ENCODE measurements around the gene DGCR6L. TPM values are rescaled to one million over a fixed set of nuclear protein-coding genes. Genes with fewer than 3 reads are reported as not detected.
"Not testable (repeated sequence)": the region's sequence is repeated elsewhere in the genome, so short reads cannot be mapped to it uniquely, and the experiment has no call there.

The DGCR6L gene
- 10 to 100 TPM; 43.9 to 44.7 TPM for polyA plus RNA-seq

GRCh38 chr22:20319745-20320658 is at the start of gene DGCR6L:
TSS of gene DGCR6L (minus strand) at chr22:20320060. CDS start at chr22:20319988, 72 bp downstream.
- Histone ChIP-seq H3K4me1 (ENCODE audit: control insufficient read depth in 2 of 2, insufficient read depth in 2 of 2, low read length in 1 of 2) (peaks cover 6 to 12% of the 10 kb centered on the region in 2 donors), H3K4me3 (ENCODE audit: low read depth in 1 of 2, low read length in 2 of 2) (peak within 1 kb of the TSS; percentile 67 to 93)
- WGBS, 2 donors: 0 to 1% methylated on average over 65 to 98 of the region's 98 CpGs

GRCh38 chr22:20368875-20369274 is 49.0 kb upstream of the DGCR6L start:
- H3K4me1 ChIP-seq (ENCODE audit: control insufficient read depth in 2 of 2, insufficient read depth in 2 of 2, low read length in 1 of 2); H3K36me3 ChIP-seq (ENCODE audit: control insufficient read depth in 2 of 2, insufficient read depth in 2 of 2, low read length in 1 of 2); H3K27ac ChIP-seq (ENCODE audit: low read depth in 2 of 2, low read length in 1 of 2); H3K27me3 ChIP-seq (ENCODE audit: control insufficient read depth in 1 of 2, insufficient read depth in 2 of 2, low read length in 2 of 2); H3K4me3 ChIP-seq (ENCODE audit: low read depth in 1 of 2, low read length in 2 of 2); H3K9me3 ChIP-seq (ENCODE audit: control insufficient read depth in 2 of 2, insufficient read depth in 1 of 2, low read depth in 1 of 2, low read length in 1 of 2): not testable (repeated sequence)
- 92 to 96% methylated on average over 9 of the region's 9 CpGs for WGBS, 2 donors

More at GRCh38 chr22:20319745-20320658, at the start of gene DGCR6L:
- H3K27me3 ChIP-seq (ENCODE audit: control insufficient read depth in 1 of 2, insufficient read depth in 2 of 2, low read length in 2 of 2): no peaks in the 10 kb centered on the region
- no peaks in the 10 kb centered on the region for H3K9me3 ChIP-seq (ENCODE audit: control insufficient read depth in 2 of 2, insufficient read depth in 1 of 2, low read depth in 1 of 2, low read length in 1 of 2)
- peak within 1 kb of the TSS; percentile 77 to 84 for H3K27ac ChIP-seq (ENCODE audit: low read depth in 2 of 2, low read length in 1 of 2)
- peaks cover 0 to 2% of the 10 kb centered on the region in 2 donors for H3K36me3 ChIP-seq (ENCODE audit: control insufficient read depth in 2 of 2, insufficient read depth in 2 of 2, low read length in 1 of 2)

GRCh38 chr22:20366841-20367240 is 47.0 kb upstream of the DGCR6L start:
- not testable (repeated sequence) for H3K9me3 ChIP-seq (ENCODE audit: control insufficient read depth in 2 of 2, insufficient read depth in 1 of 2, low read depth in 1 of 2, low read length in 1 of 2); H3K36me3 ChIP-seq (ENCODE audit: control insufficient read depth in 2 of 2, insufficient read depth in 2 of 2, low read length in 1 of 2); H3K27ac ChIP-seq (ENCODE audit: low read depth in 2 of 2, low read length in 1 of 2); H3K4me3 ChIP-seq (ENCODE audit: low read depth in 1 of 2, low read length in 2 of 2); H3K27me3 ChIP-seq (ENCODE audit: control insufficient read depth in 1 of 2, insufficient read depth in 2 of 2, low read length in 2 of 2); H3K4me1 ChIP-seq (ENCODE audit: control insufficient read depth in 2 of 2, insufficient read depth in 2 of 2, low read length in 1 of 2)
- 86 to 87% methylated on average over 9 of the region's 9 CpGs for WGBS, 2 donors

GRCh38 chr22:20364335-20365260 is 44.7 kb upstream of the DGCR6L start:
- not testable (repeated sequence) for H3K4me3 ChIP-seq (ENCODE audit: low read depth in 1 of 2, low read length in 2 of 2); H3K9me3 ChIP-seq (ENCODE audit: control insufficient read depth in 2 of 2, insufficient read depth in 1 of 2, low read depth in 1 of 2, low read length in 1 of 2); H3K27me3 ChIP-seq (ENCODE audit: control insufficient read depth in 1 of 2, insufficient read depth in 2 of 2, low read length in 2 of 2); H3K27ac ChIP-seq (ENCODE audit: low read depth in 2 of 2, low read length in 1 of 2); H3K36me3 ChIP-seq (ENCODE audit: control insufficient read depth in 2 of 2, insufficient read depth in 2 of 2, low read length in 1 of 2); H3K4me1 ChIP-seq (ENCODE audit: control insufficient read depth in 2 of 2, insufficient read depth in 2 of 2, low read length in 1 of 2)
- WGBS, 2 donors: 54 to 62% methylated on average over 10 to 11 of the region's 11 CpGs

GRCh38 chr22:20362403-20362802 is 42.5 kb upstream of the DGCR6L start:
- not testable (repeated sequence) for H3K27me3 ChIP-seq (ENCODE audit: control insufficient read depth in 1 of 2, insufficient read depth in 2 of 2, low read length in 2 of 2); H3K9me3 ChIP-seq (ENCODE audit: control insufficient read depth in 2 of 2, insufficient read depth in 1 of 2, low read depth in 1 of 2, low read length in 1 of 2); H3K4me1 ChIP-seq (ENCODE audit: control insufficient read depth in 2 of 2, insufficient read depth in 2 of 2, low read length in 1 of 2); H3K36me3 ChIP-seq (ENCODE audit: control insufficient read depth in 2 of 2, insufficient read depth in 2 of 2, low read length in 1 of 2); H3K4me3 ChIP-seq (ENCODE audit: low read depth in 1 of 2, low read length in 2 of 2); H3K27ac ChIP-seq (ENCODE audit: low read depth in 2 of 2, low read length in 1 of 2)
- 96% methylated on average over 10 of the region's 10 CpGs for WGBS, 2 donors

- not testable (repeated sequence) for H3K4me1 ChIP-seq (ENCODE audit: control insufficient read depth in 2 of 2, insufficient read depth in 2 of 2, low read length in 1 of 2); H3K9me3 ChIP-seq (ENCODE audit: control insufficient read depth in 2 of 2, insufficient read depth in 1 of 2, low read depth in 1 of 2, low read length in 1 of 2); H3K27me3 ChIP-seq (ENCODE audit: control insufficient read depth in 1 of 2, insufficient read depth in 2 of 2, low read length in 2 of 2); H3K4me3 ChIP-seq (ENCODE audit: low read depth in 1 of 2, low read length in 2 of 2); H3K36me3 ChIP-seq (ENCODE audit: control insufficient read depth in 2 of 2, insufficient read depth in 2 of 2, low read length in 1 of 2); H3K27ac ChIP-seq (ENCODE audit: low read depth in 2 of 2, low read length in 1 of 2)
- 95 to 96% methylated on average over 54 of the region's 54 CpGs for WGBS, 2 donors
Measured at GRCh38 chr22:20361752-20362229, 41.9 kb upstream of the DGCR6L start.

- not testable (repeated sequence) for H3K9me3 ChIP-seq (ENCODE audit: control insufficient read depth in 2 of 2, insufficient read depth in 1 of 2, low read depth in 1 of 2, low read length in 1 of 2); H3K4me1 ChIP-seq (ENCODE audit: control insufficient read depth in 2 of 2, insufficient read depth in 2 of 2, low read length in 1 of 2); H3K36me3 ChIP-seq (ENCODE audit: control insufficient read depth in 2 of 2, insufficient read depth in 2 of 2, low read length in 1 of 2); H3K4me3 ChIP-seq (ENCODE audit: low read depth in 1 of 2, low read length in 2 of 2); H3K27me3 ChIP-seq (ENCODE audit: control insufficient read depth in 1 of 2, insufficient read depth in 2 of 2, low read length in 2 of 2); H3K27ac ChIP-seq (ENCODE audit: low read depth in 2 of 2, low read length in 1 of 2)
- 94% methylated on average over 132 to 145 of the region's 145 CpGs for WGBS, 2 donors
Measured at GRCh38 chr22:20360866-20361751, 41.2 kb upstream of the DGCR6L start.

GRCh38 chr22:20360261-20360660 is 40.4 kb upstream of the DGCR6L start:
- H3K4me3 ChIP-seq (ENCODE audit: low read depth in 1 of 2, low read length in 2 of 2); H3K4me1 ChIP-seq (ENCODE audit: control insufficient read depth in 2 of 2, insufficient read depth in 2 of 2, low read length in 1 of 2); H3K27me3 ChIP-seq (ENCODE audit: control insufficient read depth in 1 of 2, insufficient read depth in 2 of 2, low read length in 2 of 2); H3K36me3 ChIP-seq (ENCODE audit: control insufficient read depth in 2 of 2, insufficient read depth in 2 of 2, low read length in 1 of 2); H3K27ac ChIP-seq (ENCODE audit: low read depth in 2 of 2, low read length in 1 of 2); H3K9me3 ChIP-seq (ENCODE audit: control insufficient read depth in 2 of 2, insufficient read depth in 1 of 2, low read depth in 1 of 2, low read length in 1 of 2): not testable (repeated sequence)
- 95% methylated on average over 58 to 60 of the region's 60 CpGs for WGBS, 2 donors

Data from esophagus (tissue), 2 donors.